Endodermal cell (in vitro differentiated cells): ENCODE data around the gene EMP1. TPM values are rescaled to one million over a fixed set of nuclear protein-coding genes. Genes with fewer than 3 reads are reported as not detected.
A peak's percentile ranks its signal among the peaks of the same experiment; 100 is the strongest.

Experiments used
- DNase-seq: peaks from one replicate; pipeline ENCODE4 v3.0.0-alpha.2; 2017
- H3K27ac ChIP-seq: 2 replicates; pipeline ENCODE4 v1.5.1; 2013; ENCODE audit warnings: mild to moderate bottlenecking, low read depth, low read length, moderate library complexity
- H3K27me3 ChIP-seq: 2 replicates; pipeline ENCODE4 v1.6.1; 2013; ENCODE audit warnings: mild to moderate bottlenecking, low read length, moderate library complexity; ENCODE audit not compliant: insufficient read depth, control insufficient read depth, poor library complexity, severe bottlenecking
- H3K36me3 ChIP-seq: 2 replicates; pipeline ENCODE4 v1.7.0; 2013; ENCODE audit warnings: mild to moderate bottlenecking, low read length, moderate library complexity; ENCODE audit not compliant: control insufficient read depth, insufficient read depth
- H3K4me1 ChIP-seq: one replicate; pipeline ENCODE4 v1.7.0; 2013; ENCODE audit warnings: low read length; ENCODE audit not compliant: control insufficient read depth, insufficient read depth
- H3K4me3 ChIP-seq: 2 replicates; pipeline ENCODE4 v1.5.1; 2013; ENCODE audit warnings: mild to moderate bottlenecking, low read length, moderate library complexity
- H3K9ac ChIP-seq: 2 replicates; pipeline ENCODE4 v1.6.1; 2013; ENCODE audit warnings: mild to moderate bottlenecking, low read length, moderate library complexity; ENCODE audit not compliant: poor library complexity, severe bottlenecking; ENCODE audit errors: extremely low read depth
- H3K9me3 ChIP-seq: 2 replicates; pipeline ENCODE4 v1.6.1; 2013; ENCODE audit warnings: mild to moderate bottlenecking, low read length, moderate library complexity; ENCODE audit not compliant: control insufficient read depth
- H3K27ac Mint-ChIP-seq: 2 replicates; pipeline ENCODE4 v1.8.0; 2020; ENCODE audit warnings: mixed read lengths
- H3K27me3 Mint-ChIP-seq: 2 replicates; pipeline ENCODE4 v1.8.0; 2021; ENCODE audit warnings: mild to moderate bottlenecking, mixed read lengths; ENCODE audit not compliant: insufficient read depth
- H3K36me3 Mint-ChIP-seq: 2 replicates; pipeline ENCODE4 v1.8.0; 2020; ENCODE audit warnings: low read depth, mixed read lengths
- H3K4me1 Mint-ChIP-seq: 2 replicates; pipeline ENCODE4 v1.8.0; 2020; ENCODE audit warnings: mixed read lengths
- H3K4me3 Mint-ChIP-seq: 2 replicates; pipeline ENCODE4 v1.8.0; 2020; ENCODE audit warnings: mild to moderate bottlenecking, moderate library complexity, mixed read lengths
- H3K9me3 Mint-ChIP-seq: 2 replicates; pipeline ENCODE4 v1.8.0; 2020; ENCODE audit warnings: mild to moderate bottlenecking, mixed read lengths
- CTCF ChIP-seq: fragments of 200-600 bp; sonication (generic); conservative IDR thresholded peaks from 2 replicates; pipeline ENCODE4 v1.5.0; 2021; ENCODE audit warnings: antibody characterized with exemption, mild to moderate bottlenecking
- WGBS, 2 experiments: methylation state at CpG; one replicate each; pipeline versions ENCODE4 v1.1.5 to v1.1.7; 2013; ENCODE audit warnings: missing lambda C conversion rate in 2 of 2, mixed read lengths in 1 of 2; ENCODE audit not compliant: insufficient coverage in 1 of 2, insufficient read length in 1 of 2; 5-methylcytosine and 5-hydroxymethylcytosine counted together
- total RNA-seq, 2 donors: library from RNA; stranded (reverse); fragmentation: NEBNext Ultra II Directional in 1 of 2; extraction: Animal tissue kit (Norgen Biotek cat#: 25700) in 1 of 2; gene quantifications; 2 replicates in 1 of 2; 3 replicates in 1 of 2; pipeline ENCODE4 v1.2.1, GENCODE V29; 2021

The EMP1 gene
- total RNA-seq, 2 donors from 2014 or later = 0.58 to 0.59 TPM

GRCh38 chr12:13220838-13221237, 24.3 kb downstream of the EMP1 start:
- Mint-ChIP-seq H3K9me3 (peaks cover 11% of the 10 kb centered on the region), H3K27me3 (peaks cover 8% of the 10 kb centered on the region), H3K36me3 (no peaks in the 10 kb centered on the region), H3K4me1 (no peaks in the 10 kb centered on the region), H3K4me3 (no peak overlapping the region), H3K27ac (no peak overlapping the region)
- Histone ChIP-seq H3K36me3 (no peaks in the 10 kb centered on the region), H3K4me3 (no peak overlapping the region), H3K27ac (no peak overlapping the region), H3K4me1 (peaks cover 2% of the 10 kb centered on the region), H3K9me3 (peaks cover 10% of the 10 kb centered on the region), H3K9ac (no peak overlapping the region), H3K27me3 (no peaks in the 10 kb centered on the region)
- WGBS, 2 experiments = 82 to 87% methylated on average over 3 of the region's 3 CpGs
- DNase-seq = no peak
- no peak for TF ChIP-seq CTCF

- H3K27ac ChIP-seq = no peak overlapping the region
- no peak overlapping the region for H3K4me3 Mint-ChIP-seq
Measured at GRCh38 chr12:13222076-13222475, 25.6 kb downstream of the EMP1 start.

DNA sequence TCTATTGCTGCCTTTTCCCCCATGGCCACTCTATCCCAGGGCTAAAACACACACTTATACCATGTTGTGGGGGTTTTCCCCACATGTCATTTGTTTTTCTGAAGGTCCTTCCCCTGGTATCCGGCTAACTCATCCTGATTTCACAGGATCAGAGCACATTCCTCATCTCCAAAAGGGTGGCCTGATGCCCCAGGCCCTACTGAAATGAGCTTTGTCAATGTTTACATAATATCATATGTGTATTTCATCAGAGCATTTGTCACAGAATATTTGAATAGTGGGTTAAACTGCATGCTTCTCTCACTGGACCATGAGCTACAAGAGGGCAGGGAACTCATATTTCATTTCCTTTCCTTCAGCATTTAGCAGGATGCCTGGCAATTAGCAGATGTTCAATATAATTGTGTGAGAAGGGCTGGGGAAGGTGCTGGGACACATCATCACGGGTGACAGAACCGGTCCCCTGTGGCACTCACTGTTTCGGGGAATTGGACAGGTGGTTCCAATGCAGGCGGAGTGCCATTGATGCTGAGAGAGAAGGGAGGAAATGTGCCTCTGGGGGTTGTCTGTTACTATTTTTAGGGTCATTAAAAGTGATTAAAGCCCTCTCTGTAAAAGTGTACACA, 26.8 kb downstream of the EMP1 start:
- no peak overlapping the region for H3K9ac ChIP-seq
- H3K36me3 ChIP-seq = no peaks in the 10 kb centered on the region
- WGBS, 2 experiments = 88 to 96% methylated on average over 3 to 5 of the region's 5 CpGs
- H3K27me3 ChIP-seq = no peaks in the 10 kb centered on the region
- no peaks in the 10 kb centered on the region for H3K4me1 Mint-ChIP-seq
- H3K4me3 ChIP-seq = no peak overlapping the region
- peaks cover 6% of the 10 kb centered on the region for H3K27me3 Mint-ChIP-seq
- H3K27ac ChIP-seq = no peak overlapping the region
- no peak overlapping the region for H3K4me3 Mint-ChIP-seq
- no peak overlapping the region for H3K27ac Mint-ChIP-seq
- peaks cover 11% of the 10 kb centered on the region for H3K9me3 Mint-ChIP-seq
- peaks cover 10% of the 10 kb centered on the region for H3K9me3 ChIP-seq
- H3K4me1 ChIP-seq = peaks cover 2% of the 10 kb centered on the region
- H3K36me3 Mint-ChIP-seq = no peaks in the 10 kb centered on the region
- no peak for TF ChIP-seq CTCF
- peak; percentile 14 for DNase-seq

More at GRCh38 chr12:13222076-13222475, 25.6 kb downstream of the EMP1 start:
- Mint-ChIP-seq H3K27me3 (peaks cover 8% of the 10 kb centered on the region), H3K36me3 (no peaks in the 10 kb centered on the region), H3K4me1 (no peaks in the 10 kb centered on the region), H3K27ac (no peak overlapping the region), H3K9me3 (peaks cover 11% of the 10 kb centered on the region)
- Histone ChIP-seq H3K36me3 (no peaks in the 10 kb centered on the region), H3K4me1 (peaks cover 2% of the 10 kb centered on the region), H3K9me3 (peaks cover 10% of the 10 kb centered on the region), H3K9ac (no peak overlapping the region), H3K4me3 (no peak overlapping the region), H3K27me3 (no peaks in the 10 kb centered on the region)
- DNase-seq = peak; percentile 48
- 83 to 92% methylated on average over 2 to 5 of the region's 5 CpGs for WGBS, 2 experiments
- no peak for TF ChIP-seq CTCF
